Neural progenitor cell (in vitro differentiated cells): ENCODE results near the gene LTC4S.

Experiments
- EZH2 ChIP-seq: fragments of 200-600 bp; sonication (generic); IDR thresholded peaks from 2 replicates; pipeline ENCODE4 v1.6.1; 2017; ENCODE audit warnings: antibody characterized with exemption, mild to moderate bottlenecking, moderate library complexity
- TF ChIP-seq, protein P1 (sequence below): fragments of 200-600 bp; sonication (generic); IDR thresholded peaks from 2 replicates; pipeline ENCODE4 v1.5.1; 2017; ENCODE audit warnings: antibody characterized with exemption, mild to moderate bottlenecking

GRCh38 chr5:179820483-179821297 lies 26.9 kb downstream of the LTC4S start, which contains the start of gene SQSTM1:
- TF ChIP-seq, protein P1, sequence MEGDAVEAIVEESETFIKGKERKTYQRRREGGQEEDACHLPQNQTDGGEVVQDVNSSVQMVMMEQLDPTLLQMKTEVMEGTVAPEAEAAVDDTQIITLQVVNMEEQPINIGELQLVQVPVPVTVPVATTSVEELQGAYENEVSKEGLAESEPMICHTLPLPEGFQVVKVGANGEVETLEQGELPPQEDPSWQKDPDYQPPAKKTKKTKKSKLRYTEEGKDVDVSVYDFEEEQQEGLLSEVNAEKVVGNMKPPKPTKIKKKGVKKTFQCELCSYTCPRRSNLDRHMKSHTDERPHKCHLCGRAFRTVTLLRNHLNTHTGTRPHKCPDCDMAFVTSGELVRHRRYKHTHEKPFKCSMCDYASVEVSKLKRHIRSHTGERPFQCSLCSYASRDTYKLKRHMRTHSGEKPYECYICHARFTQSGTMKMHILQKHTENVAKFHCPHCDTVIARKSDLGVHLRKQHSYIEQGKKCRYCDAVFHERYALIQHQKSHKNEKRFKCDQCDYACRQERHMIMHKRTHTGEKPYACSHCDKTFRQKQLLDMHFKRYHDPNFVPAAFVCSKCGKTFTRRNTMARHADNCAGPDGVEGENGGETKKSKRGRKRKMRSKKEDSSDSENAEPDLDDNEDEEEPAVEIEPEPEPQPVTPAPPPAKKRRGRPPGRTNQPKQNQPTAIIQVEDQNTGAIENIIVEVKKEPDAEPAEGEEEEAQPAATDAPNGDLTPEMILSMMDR, result peak; percentile 21
- TF ChIP-seq EZH2, result peak; percentile 35
